Measurements from ENCODE around the gene BATF2. TPM values are rescaled to one million over a fixed set of nuclear protein-coding genes. Genes with fewer than 3 reads are reported as not detected.
A peak's percentile ranks its signal among the peaks of the same experiment; 100 is the strongest.

Gene BATF2
- total and polyA plus RNA-seq, 9 of the 15 experiments (the other 6 are each of a cell fraction or from before 2014, with no cell fraction given) = 1.7 to 8.9 (median 6.4) TPM

DNA sequence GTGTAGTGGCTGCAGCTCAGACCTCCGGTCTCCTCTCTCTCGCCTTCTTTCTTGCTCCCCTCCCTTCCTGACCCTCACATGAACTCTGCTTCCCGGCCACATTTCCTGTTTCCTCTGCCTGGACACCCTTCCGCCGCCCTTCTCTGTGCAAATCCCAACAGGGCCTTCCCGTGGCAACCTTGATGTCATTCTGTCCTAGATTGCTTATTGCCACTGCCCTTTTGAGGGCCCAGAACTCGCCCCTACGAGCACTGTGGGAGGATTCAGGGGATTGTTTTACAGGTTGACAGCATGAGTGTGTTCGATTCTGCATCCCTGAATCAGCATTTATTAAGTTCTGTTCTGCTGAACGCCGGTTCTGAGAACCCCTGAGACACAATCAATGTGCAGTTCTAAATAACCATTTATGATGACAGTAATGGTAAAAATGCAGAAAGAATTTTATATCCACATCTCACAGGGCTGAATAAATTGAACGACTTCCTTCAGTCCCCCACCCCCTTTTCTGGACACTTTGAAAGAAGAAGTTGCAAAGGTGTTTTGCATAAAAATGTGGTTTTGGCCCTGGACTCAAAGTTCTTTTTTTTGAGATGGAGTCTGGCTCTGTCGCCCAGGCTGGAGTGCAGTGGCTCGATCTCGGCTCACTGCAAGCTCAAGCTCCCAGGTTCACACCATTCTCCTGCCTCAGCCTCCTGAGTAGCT lies 6.4 kb downstream of the BATF2 start (continued):
- TF ChIP-seq, protein P1, sequence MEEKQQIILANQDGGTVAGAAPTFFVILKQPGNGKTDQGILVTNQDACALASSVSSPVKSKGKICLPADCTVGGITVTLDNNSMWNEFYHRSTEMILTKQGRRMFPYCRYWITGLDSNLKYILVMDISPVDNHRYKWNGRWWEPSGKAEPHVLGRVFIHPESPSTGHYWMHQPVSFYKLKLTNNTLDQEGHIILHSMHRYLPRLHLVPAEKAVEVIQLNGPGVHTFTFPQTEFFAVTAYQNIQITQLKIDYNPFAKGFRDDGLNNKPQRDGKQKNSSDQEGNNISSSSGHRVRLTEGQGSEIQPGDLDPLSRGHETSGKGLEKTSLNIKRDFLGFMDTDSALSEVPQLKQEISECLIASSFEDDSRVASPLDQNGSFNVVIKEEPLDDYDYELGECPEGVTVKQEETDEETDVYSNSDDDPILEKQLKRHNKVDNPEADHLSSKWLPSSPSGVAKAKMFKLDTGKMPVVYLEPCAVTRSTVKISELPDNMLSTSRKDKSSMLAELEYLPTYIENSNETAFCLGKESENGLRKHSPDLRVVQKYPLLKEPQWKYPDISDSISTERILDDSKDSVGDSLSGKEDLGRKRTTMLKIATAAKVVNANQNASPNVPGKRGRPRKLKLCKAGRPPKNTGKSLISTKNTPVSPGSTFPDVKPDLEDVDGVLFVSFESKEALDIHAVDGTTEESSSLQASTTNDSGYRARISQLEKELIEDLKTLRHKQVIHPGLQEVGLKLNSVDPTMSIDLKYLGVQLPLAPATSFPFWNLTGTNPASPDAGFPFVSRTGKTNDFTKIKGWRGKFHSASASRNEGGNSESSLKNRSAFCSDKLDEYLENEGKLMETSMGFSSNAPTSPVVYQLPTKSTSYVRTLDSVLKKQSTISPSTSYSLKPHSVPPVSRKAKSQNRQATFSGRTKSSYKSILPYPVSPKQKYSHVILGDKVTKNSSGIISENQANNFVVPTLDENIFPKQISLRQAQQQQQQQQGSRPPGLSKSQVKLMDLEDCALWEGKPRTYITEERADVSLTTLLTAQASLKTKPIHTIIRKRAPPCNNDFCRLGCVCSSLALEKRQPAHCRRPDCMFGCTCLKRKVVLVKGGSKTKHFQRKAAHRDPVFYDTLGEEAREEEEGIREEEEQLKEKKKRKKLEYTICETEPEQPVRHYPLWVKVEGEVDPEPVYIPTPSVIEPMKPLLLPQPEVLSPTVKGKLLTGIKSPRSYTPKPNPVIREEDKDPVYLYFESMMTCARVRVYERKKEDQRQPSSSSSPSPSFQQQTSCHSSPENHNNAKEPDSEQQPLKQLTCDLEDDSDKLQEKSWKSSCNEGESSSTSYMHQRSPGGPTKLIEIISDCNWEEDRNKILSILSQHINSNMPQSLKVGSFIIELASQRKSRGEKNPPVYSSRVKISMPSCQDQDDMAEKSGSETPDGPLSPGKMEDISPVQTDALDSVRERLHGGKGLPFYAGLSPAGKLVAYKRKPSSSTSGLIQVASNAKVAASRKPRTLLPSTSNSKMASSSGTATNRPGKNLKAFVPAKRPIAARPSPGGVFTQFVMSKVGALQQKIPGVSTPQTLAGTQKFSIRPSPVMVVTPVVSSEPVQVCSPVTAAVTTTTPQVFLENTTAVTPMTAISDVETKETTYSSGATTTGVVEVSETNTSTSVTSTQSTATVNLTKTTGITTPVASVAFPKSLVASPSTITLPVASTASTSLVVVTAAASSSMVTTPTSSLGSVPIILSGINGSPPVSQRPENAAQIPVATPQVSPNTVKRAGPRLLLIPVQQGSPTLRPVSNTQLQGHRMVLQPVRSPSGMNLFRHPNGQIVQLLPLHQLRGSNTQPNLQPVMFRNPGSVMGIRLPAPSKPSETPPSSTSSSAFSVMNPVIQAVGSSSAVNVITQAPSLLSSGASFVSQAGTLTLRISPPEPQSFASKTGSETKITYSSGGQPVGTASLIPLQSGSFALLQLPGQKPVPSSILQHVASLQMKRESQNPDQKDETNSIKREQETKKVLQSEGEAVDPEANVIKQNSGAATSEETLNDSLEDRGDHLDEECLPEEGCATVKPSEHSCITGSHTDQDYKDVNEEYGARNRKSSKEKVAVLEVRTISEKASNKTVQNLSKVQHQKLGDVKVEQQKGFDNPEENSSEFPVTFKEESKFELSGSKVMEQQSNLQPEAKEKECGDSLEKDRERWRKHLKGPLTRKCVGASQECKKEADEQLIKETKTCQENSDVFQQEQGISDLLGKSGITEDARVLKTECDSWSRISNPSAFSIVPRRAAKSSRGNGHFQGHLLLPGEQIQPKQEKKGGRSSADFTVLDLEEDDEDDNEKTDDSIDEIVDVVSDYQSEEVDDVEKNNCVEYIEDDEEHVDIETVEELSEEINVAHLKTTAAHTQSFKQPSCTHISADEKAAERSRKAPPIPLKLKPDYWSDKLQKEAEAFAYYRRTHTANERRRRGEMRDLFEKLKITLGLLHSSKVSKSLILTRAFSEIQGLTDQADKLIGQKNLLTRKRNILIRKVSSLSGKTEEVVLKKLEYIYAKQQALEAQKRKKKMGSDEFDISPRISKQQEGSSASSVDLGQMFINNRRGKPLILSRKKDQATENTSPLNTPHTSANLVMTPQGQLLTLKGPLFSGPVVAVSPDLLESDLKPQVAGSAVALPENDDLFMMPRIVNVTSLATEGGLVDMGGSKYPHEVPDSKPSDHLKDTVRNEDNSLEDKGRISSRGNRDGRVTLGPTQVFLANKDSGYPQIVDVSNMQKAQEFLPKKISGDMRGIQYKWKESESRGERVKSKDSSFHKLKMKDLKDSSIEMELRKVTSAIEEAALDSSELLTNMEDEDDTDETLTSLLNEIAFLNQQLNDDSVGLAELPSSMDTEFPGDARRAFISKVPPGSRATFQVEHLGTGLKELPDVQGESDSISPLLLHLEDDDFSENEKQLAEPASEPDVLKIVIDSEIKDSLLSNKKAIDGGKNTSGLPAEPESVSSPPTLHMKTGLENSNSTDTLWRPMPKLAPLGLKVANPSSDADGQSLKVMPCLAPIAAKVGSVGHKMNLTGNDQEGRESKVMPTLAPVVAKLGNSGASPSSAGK (IDR thresholded peaks at IDR 0.05) = 0 out of 2 replicates have a peak, but pooled peaks have one; percentile 9
- TF ChIP-seq, protein P2, sequence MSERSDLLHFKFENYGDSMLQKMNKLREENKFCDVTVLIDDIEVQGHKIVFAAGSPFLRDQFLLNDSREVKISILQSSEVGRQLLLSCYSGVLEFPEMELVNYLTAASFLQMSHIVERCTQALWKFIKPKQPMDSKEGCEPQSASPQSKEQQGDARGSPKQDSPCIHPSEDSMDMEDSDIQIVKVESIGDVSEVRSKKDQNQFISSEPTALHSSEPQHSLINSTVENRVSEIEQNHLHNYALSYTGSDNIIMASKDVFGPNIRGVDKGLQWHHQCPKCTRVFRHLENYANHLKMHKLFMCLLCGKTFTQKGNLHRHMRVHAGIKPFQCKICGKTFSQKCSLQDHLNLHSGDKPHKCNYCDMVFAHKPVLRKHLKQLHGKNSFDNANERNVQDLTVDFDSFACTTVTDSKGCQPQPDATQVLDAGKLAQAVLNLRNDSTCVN (CRISPR knock-in tag; IDR thresholded peaks at IDR 0.05) = no peak
- TF ChIP-seq HOMEZ (CRISPR knock-in tag; IDR thresholded peaks at IDR 0.05) (no peak), HDAC2 (IDR thresholded peaks at IDR 0.05) (0 out of 2 replicates have a peak, but pooled peaks have one; percentile 18), CXXC5 (CRISPR knock-in tag; IDR thresholded peaks at IDR 0.05) (peak; percentile 41; the same call in 1 of the 2 replicates), NBN (IDR thresholded peaks at IDR 0.05; ENCODE audit: low read depth) (0 out of 2 replicates have a peak, but pooled peaks have one; percentile 40), GTF2A2 (tag; IDR thresholded peaks at IDR 0.05) (no peak), NRF1 (conservative IDR thresholded peaks at IDR 0.05 in 1 of 2, IDR thresholded peaks at IDR 0.05 in 1 of 2) (0 out of 4 replicates have a peak, but pooled peaks of 1 of the 2 experiments have one; percentile 12), BCOR (IDR thresholded peaks at IDR 0.05) (peak; percentile 10; the same call in 1 of the 2 replicates), C11orf30 (IDR thresholded peaks at IDR 0.05; ENCODE audit: low read depth) (peak; percentile 94), ZNF347 (CRISPR knock-in tag; IDR thresholded peaks at IDR 0.05; ENCODE audit: low read depth) (no peak)
- TF ChIP-seq, protein P3, sequence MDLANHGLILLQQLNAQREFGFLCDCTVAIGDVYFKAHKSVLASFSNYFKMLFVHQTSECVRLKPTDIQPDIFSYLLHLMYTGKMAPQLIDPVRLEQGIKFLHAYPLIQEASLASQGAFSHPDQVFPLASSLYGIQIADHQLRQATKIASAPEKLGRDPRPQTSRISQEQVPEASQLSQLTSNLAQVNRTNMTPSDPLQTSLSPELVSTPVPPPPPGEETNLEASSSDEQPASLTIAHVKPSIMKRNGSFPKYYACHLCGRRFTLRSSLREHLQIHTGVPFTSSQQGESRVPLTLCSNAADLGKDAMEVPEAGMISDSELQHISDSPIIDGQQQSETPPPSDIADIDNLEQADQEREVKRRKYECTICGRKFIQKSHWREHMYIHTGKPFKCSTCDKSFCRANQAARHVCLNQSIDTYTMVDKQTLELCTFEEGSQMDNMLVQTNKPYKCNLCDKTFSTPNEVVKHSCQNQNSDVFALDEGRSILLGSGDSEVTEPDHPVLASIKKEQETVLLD (IDR thresholded peaks at IDR 0.05) = peak; percentile 45; the same call in 1 of the 2 replicates
